Measurements from ENCODE around the gene MED15. TPM values are rescaled to one million over a fixed set of nuclear protein-coding genes. Genes with fewer than 3 reads are reported as not detected.
"Not testable (repeated sequence)": the region's sequence is repeated elsewhere in the genome, so short reads cannot be mapped to it uniquely, and the experiment has no call there.

The MED15 gene
- total RNA-seq, 4 donors from 2014 or later = 40.3 to 69.6 (median 49.2) TPM

DNA sequence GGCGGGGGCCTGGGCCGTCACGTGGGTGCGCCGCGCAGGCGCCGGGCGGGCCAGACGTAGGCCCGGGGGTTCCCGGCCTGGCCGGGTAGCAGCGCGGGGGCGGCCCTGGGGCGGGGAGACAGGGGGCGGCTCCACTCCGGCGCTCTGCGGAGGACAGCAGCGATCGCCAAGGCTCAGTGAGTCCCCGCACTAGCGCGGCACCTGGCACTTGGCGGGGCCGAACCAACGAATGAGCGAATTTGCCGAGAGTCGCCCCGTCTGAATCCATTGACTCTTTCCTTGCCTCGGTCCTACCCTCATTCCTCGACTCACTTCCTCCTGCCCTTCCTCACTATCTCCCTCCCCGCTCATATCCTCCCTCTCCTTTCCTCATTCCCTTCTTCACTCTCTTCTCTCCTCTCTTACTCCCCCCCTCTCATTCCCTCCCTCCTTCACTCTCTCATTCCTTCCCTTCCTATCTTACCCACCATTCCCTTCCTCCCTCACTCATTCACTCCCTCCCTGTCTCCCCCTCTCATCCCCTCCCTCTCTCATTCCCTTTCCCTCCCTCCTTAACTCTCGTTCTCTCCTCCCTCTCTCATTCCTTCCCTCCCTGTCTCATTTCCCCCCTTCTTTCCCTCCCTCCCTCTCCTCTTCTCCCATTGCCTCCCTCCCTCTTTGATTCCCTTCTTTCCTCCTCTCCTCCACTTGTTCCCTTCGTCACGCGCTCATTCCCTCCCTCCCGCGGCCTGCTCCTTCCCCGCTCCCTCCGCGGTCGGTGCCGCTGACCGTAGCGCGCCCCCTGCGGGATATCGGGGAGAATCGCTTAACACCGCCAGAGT, 11.3 kb upstream of the MED15 start:
- TF ChIP-seq, protein P1, sequence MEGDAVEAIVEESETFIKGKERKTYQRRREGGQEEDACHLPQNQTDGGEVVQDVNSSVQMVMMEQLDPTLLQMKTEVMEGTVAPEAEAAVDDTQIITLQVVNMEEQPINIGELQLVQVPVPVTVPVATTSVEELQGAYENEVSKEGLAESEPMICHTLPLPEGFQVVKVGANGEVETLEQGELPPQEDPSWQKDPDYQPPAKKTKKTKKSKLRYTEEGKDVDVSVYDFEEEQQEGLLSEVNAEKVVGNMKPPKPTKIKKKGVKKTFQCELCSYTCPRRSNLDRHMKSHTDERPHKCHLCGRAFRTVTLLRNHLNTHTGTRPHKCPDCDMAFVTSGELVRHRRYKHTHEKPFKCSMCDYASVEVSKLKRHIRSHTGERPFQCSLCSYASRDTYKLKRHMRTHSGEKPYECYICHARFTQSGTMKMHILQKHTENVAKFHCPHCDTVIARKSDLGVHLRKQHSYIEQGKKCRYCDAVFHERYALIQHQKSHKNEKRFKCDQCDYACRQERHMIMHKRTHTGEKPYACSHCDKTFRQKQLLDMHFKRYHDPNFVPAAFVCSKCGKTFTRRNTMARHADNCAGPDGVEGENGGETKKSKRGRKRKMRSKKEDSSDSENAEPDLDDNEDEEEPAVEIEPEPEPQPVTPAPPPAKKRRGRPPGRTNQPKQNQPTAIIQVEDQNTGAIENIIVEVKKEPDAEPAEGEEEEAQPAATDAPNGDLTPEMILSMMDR (IDR thresholded peaks at IDR 0.05) = peak in 1 of 3 donors; percentile 68
- no peak for TF ChIP-seq POLR2A (IDR thresholded peaks at IDR 0.05)
- intact Hi-C loops (cut with DNase I; ENCODE audit: low total_unique reads) = no loop called here
- peak overlapping the region; percentile 45 for H3K4me3 ChIP-seq (ENCODE audit: low read depth, poor library complexity, severe bottlenecking)
- WGBS, 2 donors = 0 to 1% methylated on average over 37 of the region's 54 CpGs
- peak; percentile 81 to 98 for DNase-seq (ENCODE audit: low spot score in 2 of 2)

DNA sequence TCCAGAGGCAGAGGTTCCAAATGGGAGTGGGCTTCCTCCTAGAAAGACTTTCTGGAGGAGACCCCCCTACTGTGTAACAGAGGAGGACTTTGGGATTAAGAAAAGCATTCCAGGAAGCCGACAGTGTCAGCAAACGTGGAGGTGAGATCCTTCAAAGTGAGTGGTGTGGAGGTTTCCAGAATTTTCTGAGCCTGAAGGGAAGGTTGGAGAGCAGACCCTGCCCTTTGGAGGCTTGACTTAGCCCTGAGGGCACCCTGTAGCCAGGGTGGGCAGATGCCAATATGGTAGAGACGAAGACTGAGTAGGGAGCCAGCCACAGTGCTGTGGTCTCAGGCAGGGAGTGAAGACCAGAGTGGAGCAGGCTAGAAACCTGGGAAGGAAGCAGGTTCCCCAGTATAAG, 10.0 kb upstream of the MED15 start:
- H3K4me3 ChIP-seq (ENCODE audit: low read depth, poor library complexity, severe bottlenecking) = no peak overlapping the region
- WGBS, 2 donors = 91 to 92% methylated on average over 3 of the region's 3 CpGs
- intact Hi-C loops (cut with DNase I; ENCODE audit: low total_unique reads) = no loop called here
- no peak for TF ChIP-seq POLR2A (IDR thresholded peaks at IDR 0.05)
- TF ChIP-seq, protein P1 (IDR thresholded peaks at IDR 0.05) = no peak
- DNase-seq (ENCODE audit: low spot score in 2 of 2) = no peak

DNA sequence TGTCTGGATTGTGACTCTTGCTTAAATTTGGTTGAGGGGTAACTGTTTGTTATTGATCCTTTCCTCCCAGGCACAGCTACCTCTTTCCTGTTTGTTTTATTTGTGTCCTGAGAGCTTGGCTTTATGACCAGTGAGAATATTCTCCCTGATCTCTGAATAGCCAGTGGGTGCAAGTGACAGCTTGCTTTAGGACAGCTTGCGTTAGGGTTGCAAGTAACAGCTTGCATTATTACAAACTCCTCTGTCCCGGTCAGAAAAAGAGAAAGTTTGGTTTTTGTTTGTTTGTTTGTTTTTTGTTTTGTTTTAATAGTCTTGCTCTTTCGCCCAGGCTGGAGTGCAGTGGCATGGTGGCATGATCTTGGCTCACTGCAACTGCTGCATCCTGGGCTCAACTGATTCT, 8.5 kb upstream of the MED15 start:
- no peak for DNase-seq (ENCODE audit: low spot score in 2 of 2)
- TF ChIP-seq, protein P1 (IDR thresholded peaks at IDR 0.05) = no peak
- TF ChIP-seq POLR2A (IDR thresholded peaks at IDR 0.05) = no peak
- intact Hi-C loops (cut with DNase I; ENCODE audit: low total_unique reads) = no loop called here
- WGBS, 2 donors = 66 to 80% methylated on average over 3 of the region's 3 CpGs
- no peak overlapping the region for H3K4me3 ChIP-seq (ENCODE audit: low read depth, poor library complexity, severe bottlenecking)

DNA sequence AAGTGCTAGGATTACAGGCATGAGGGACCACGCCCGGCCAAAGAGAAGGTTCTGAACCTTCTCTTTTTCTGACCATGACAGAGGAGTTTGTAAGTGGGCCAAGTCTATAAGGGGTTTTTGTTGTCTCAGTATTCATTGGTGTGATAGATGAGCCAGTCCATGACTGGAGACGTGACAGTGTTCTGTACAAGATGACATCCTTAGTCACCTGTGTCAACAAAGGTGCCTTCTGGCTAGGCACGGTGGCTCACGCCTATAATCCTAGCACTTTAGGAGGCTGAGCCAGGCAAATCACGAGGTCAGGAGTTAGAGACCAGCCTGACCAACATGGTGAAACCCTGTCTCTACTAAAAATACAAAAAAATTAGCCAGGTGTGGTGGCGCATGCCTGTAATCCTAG, 7.6 kb upstream of the MED15 start:
- TF ChIP-seq, protein P1 (IDR thresholded peaks at IDR 0.05) = no peak
- TF ChIP-seq POLR2A (IDR thresholded peaks at IDR 0.05) = no peak
- intact Hi-C loops (cut with DNase I; ENCODE audit: low total_unique reads) = no loop called here
- WGBS, 2 donors = 88 to 96% methylated on average over 7 of the region's 7 CpGs
- H3K4me3 ChIP-seq (ENCODE audit: low read depth, poor library complexity, severe bottlenecking) = no peak overlapping the region
- DNase-seq (ENCODE audit: low spot score in 2 of 2) = no peak

DNA sequence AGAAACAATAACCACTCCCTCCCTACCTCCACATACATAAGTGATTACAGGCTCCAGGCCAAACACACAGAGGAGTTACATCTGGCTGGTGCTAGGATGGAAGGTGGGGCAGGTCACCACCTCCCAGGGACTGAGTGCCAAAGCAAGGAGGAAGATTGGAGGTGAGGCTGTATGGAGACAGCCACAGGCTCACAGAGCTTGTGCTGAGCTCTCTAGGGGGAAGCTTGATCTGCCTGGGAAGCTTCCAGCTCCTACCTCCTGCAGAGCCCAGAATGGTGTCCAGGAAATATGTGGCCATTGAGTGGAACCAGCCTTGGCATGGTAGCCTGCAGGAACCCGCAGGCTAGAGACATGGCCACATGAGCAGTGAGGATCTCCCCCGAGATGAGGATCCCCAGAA, 3.6 kb upstream of the MED15 start:
- H3K4me3 ChIP-seq (ENCODE audit: low read depth, poor library complexity, severe bottlenecking) = no peak overlapping the region
- TF ChIP-seq, protein P1 (IDR thresholded peaks at IDR 0.05) = no peak
- no peak for DNase-seq (ENCODE audit: low spot score in 2 of 2)
- 83 to 91% methylated on average over 2 of the region's 2 CpGs for WGBS, 2 donors
- intact Hi-C loops (cut with DNase I; ENCODE audit: low total_unique reads) = no loop called here

DNA sequence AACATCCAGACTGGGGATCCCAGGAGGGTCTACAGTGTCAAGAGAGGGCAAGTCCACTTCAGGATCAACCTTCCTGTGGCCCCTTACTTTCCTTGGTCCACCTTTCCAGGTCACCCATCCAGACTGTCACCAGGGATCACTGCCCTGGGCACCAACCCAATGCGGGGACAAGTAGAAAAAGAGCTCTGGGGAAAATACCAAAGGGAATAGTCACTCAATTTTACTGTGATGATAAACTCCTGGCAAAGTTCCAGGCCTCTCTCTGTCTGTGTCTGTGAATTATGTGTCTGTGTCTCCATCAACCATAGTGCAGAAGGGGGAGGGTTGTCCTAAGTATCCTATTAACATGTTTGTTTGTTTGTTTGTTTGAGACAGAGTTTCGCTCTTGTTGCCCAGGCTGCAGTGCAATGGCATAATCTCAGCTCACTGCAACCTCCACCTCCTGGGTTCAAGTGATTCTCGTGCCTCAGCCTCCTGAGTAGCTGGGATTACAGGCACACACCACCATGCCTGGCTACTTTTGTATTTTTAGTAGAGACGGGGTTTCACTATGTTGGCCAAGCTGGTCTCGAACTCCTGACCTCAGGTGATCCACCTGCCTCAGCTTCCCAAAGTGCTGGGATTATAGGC, 3.0 kb upstream of the MED15 start:
- intact Hi-C loops (cut with DNase I; ENCODE audit: low total_unique reads) = not testable (repeated sequence)

More for the DNA sequence above, 3.0 kb upstream of the MED15 start:
- not testable (repeated sequence) for DNase-seq (ENCODE audit: low spot score in 2 of 2); H3K4me3 ChIP-seq (ENCODE audit: low read depth, poor library complexity, severe bottlenecking)
- WGBS, 2 donors = 76 to 81% methylated on average over 5 of the region's 5 CpGs

All from lower leg skin (tissue), 4 donors.